Measurements from ENCODE around the gene MYL3.

The MYL3 gene

GRCh38 chr3:46865546-46865945, 2.3 kb upstream of the MYL3 start:
- DNase-seq (ENCODE audit: low read depth in 2 of 2), result no peak

DNA sequence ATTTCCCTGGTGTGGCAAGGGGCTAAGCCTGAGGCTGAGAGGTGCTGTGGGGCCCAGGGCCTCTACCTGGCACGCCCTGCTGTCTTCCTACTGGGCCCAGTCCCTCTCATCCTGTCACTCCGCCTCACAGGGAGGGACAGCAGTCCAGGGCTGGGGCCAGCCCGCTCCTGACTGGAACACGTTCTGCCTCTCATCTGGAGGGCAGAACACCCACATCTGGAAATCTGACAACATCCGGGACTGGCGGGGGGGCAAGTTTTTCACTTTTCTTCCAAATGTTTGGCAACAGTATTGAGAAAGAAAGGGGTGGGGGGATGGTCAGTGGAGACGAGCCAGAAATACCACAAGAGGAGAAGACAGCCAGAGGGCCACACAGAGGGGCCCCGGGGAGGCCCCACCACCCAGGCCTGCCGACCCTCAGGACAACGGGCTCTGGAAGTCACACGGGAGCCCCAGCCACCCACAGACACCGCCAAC, 1.8 kb upstream of the MYL3 start:
- no peak for DNase-seq (ENCODE audit: low read depth in 2 of 2)

DNA sequence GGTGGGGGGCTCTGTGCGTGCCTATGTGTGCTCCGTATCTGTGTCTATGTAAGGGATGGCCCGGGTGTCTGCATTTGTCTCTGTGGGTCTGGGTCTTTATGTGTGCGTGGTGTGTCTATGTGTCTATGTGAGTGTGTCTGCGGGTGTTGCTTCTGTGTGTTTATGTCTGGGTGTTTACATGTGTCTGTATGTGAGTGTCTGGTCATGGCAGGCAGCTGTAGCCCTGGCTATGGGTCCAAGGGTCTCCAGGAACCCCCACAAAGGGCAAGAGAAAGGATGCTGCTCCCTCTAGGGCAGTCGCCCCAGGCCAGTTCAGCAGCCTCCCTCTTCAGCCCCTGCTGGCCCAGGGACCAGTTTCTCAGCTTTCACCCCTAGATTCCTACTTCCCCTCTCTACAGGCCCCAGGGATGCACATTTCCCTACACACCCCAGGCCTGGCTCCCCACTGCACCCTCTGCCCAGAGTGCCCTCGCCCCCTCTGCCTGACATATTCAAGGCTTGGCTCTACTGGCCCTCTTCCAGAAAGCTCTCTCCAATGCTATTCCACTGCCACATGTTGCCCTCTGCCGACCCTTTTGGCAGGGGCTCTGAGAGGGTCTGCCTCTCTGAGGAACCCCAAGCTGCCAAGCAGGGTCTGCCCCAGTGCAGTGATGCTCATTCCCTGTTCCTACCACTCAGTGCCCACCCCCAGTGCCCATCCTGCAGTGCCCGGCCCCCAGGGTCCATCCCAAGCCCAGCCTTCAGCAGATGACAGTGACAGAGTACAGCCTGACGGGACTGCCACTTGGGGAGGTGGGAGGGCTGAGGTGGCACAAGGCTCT, 1.0 kb upstream of the MYL3 start:
- DNase-seq (ENCODE audit: low read depth in 2 of 2), result no peak

DNA sequence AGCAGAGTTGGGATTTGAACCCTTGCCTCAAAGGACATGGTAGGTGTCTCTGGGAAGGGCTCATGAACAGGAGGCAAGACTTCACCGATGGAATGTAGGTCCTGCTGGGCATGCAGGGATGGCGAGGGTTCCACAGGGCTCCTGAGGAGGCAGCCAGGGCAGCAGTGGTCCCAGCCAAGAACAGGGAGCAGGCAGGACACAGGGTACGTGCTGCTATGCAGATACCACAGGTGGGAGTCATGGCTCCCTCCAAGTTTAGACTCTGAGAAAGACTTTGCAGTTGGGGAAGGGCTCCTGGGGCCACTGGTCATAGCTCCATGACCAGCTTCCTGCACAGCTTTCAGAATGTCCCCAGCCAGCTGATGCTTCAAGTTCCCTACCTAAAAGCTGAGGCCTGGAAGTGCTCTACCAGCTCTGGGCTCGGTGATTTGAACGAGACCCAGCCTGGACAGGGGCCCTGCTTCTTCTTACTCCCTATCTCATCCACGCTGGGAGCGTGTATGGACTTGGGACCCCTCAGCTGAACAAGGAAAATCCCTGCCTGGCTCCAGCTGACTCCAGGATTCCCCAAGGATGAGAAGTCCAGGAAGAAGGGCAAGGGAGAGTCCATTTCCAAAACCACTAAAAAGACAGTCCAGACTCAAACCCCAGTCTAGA, 747 bp downstream of the MYL3 start:
- no peak for DNase-seq (ENCODE audit: low read depth in 2 of 2)

GRCh38 chr3:46861605-46862368, 1.5 kb downstream of the MYL3 start:
- no peak for DNase-seq (ENCODE audit: low read depth in 2 of 2)

- no peak for DNase-seq (ENCODE audit: low read depth in 2 of 2)
Measured at GRCh38 chr3:46860810-46861604, 2.2 kb downstream of the MYL3 start.

DNA sequence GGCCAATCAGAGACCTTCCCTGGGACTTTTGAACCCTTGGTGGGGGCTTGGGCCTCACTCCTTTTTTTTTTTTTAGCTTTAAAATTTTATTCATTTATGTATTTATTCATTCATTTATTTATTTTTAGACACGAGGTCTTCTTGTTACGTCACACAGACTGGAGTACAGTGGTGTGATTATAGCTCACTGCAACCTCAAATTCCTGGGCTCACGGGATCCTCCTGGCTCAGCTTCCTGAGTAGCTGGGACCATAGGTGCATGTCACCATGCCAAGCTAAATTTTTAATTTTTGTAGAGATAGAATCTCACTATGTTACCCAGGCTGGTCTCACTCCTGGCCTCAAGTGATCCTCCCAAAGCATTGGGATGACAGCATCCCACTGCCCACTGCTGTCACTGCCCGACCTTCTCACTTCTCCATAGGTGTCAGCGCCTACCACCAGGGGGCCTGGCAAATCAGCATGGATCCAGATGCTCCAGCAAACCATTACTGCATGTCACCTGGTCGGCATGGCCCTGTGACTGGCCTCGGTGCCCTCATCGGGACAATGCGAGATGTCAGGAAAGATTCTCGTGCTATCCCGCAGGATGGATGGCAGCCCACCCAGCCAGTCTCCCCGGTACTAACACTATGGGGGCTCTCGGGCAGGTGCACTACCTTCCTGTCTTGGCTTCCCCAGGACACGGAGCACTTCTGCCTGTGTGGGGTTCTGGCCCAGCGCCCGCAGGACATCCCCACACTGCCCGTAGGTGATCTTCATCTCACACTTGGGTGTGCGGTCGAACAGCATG, 3.0 kb downstream of the MYL3 start:
- no peak for DNase-seq (ENCODE audit: low read depth in 2 of 2)

GRCh38 chr3:46859001-46859710, 4.1 kb downstream of the MYL3 start:
- DNase-seq (ENCODE audit: low read depth in 2 of 2), result no peak

DNA sequence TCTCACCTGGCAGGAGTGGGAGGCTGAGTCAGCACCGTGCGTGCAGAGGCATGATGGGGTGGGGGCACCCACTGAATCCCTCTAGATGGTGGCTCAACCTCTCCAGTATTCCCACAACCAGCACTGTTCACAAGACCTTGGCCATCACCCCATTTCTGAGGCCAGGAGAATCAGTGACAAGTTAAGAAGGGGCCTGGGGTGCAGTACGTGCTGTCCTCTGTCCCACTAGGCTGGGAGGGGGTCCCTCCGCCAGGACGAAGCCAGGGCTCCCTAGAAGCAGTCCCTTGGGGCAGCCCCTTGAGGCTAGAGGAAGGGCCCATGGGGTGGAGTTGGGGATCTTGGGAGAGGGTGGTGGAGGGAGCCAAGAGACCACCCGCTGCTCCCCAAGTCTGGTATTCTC, 4.8 kb downstream of the MYL3 start:
- DNase-seq (ENCODE audit: low read depth in 2 of 2), result no peak

DNA sequence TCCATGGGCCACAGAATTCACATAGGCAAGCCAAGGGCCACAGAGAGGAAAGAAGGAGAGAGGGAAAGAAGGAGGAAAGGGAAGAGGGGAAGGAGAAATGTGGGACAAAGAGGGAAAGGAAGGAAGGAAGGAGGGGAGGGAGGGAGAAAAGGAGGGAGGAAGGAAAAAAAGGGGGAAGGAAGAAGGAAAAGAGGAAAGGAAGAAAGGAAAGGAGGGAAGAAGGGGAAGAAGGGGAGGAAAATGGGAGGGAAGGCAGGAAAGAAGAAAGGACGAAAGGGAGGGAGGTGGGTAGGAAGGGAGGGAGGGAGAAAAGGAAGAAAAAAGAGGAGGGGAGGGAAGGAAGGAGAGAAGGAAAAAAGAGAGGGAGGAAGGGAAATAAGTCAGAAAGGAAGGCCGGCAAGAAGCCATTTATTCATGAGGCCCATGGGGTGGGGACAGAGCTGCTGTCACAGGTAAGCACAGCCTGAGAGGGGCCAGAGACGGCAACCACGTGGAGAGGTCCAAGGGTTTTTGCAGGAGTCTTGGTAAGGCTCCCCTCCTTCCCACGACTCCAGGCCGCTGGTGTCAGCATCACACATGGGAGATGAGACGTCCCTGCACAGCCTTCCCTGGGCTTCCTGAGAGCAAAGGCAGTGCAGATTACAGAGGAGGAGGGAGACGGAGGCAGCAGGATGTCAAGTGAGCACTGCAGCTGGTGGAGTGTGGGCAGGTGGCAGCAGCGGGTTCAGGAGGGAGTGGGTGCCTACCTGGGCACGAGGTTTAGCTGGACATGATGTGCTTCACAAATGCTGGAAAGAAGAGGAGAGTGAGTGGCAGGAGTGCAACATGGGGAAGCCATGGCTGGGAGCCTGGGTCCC, 5.5 kb downstream of the MYL3 start:
- DNase-seq (ENCODE audit: low read depth in 2 of 2), result no peak

DNA sequence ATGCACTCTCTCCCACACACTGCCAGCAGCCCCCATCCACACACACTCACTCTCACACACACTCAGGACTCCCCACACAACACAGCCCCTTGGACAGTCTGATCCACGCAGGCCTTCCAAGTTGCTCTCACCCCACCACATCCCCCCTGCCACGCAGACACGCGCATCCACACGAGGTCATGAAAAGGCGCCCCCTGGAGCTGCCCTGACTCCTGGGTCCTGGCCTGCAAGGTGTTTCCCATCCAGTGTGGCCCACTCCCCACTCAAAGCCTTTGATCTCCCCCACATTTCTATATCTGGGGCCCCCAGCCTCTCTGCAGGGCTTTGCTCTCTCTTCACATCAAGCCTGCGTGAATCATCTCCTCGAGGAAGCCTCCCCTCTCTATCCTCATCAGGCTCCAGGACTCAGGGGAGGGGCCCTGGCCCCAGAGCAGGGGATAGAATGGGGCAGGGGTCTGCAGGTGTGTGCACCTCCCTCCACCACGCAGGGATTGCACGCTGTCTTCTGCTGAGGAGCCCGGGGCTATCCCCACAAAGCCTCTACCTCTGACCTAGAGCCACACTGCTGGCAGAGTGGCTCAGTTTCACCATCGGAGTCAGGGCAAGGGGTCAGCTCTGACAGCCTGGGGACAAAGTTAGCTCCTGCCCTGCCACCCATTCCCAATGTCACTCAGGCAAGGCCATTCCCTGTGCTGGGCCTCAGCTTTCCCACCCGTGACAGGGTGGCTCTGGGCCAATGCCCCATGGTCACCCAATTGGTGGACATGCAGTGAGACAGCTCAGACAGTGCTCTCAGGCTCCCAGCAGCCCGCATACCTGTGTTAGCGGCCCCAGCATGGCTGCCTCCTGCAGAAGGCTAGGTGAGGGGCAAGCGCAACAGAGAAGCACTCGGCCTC, 6.4 kb downstream of the MYL3 start:
- no peak for DNase-seq (ENCODE audit: low read depth in 2 of 2)

DNA sequence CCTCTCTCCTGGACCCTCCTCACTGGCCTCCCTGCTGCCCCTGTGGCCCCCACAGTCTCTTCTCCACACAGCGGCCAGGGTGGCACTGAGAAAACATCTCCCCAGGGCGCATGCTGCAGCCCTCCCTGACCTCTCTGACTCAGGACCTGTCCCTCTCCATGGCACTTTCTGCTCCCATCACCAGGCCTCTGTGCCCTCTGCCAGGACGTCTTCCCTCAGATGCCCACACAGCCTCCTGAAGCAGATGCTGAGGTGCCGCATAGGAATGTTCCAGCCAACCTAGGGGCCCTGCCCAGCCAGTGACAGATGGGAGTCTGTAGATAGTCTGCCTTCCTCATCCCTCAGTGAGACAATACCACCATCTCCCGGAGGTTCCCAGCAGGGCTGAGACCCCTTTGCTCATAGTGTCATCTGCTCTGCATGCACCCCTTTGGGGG, 8.7 kb downstream of the MYL3 start:
- DNase-seq (ENCODE audit: low read depth in 2 of 2), result no peak

DNA sequence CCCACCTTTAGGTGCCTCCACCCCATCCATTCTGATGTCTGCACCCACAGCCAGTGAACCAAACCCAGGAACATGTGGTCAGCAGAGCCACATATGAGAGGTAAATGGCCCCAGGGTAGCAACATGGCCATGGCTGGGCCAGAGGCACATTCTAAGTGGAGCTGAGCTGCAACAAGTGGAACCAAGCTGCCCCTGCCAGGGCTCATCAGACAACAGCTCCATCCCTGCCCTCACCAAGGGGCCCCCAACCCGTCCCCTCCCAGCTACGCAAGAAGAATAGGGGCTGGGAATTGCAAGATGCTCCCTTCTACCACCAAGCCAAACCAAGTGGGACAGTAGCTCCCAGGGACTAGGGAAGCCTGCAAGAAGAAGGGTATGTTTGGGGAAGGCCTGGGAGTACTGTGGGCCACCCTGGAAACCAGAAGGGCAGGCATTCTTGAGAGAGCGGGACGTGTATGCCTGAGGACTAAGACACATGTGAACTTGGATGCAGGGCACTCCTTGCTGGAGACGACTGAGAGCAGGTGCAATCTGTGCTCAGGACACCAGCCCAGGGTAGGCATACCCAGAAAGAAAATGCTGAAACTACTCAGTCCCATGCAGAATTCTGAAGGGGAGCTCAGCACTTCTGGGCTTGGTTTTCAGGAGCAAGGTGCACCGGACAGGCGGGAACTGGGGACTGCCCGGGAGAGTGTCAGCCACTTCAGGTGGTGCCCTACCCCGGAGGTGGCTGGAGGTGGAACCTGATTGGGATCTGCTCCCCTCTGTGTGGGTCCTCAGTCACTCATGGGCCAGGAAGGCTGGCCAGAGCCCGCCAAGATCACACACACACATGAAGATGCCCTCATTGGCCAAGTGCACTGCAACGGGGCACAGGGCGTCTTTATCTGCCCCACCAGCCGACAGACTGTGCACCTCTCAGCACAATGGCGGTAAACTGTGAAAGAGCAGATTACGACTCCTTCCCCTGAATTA, 9.5 kb downstream of the MYL3 start:
- no peak for DNase-seq (ENCODE audit: low read depth in 2 of 2)

GRCh38 chr3:46852839-46853355, 10.3 kb downstream of the MYL3 start:
- no peak for DNase-seq (ENCODE audit: low read depth in 2 of 2)

DNA sequence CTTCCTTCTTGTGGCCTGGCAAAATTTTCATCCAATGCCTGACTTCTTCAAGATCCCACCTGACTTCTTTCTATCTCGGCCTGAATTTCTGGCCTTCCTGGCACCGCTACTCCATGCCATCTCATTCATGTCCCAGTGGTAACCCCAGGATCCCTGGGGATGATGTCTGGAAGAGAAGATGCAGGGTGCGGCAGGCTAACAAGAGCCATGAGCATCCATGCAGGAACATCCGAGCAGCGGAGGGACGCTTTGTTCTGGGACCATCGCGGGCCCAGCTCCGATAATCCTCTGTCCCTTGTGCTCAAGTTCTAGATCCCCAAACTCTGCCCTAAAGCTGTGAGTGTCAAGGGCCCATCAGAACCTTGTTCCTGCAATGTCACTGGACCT, 10.9 kb downstream of the MYL3 start:
- DNase-seq (ENCODE audit: low read depth in 2 of 2), result no peak

GRCh38 chr3:46851364-46852333, 11.6 kb downstream of the MYL3 start:
- DNase-seq (ENCODE audit: low read depth in 2 of 2), result no peak

Data from stimulated activated CD8-positive, alpha-beta memory T cell treated with anti-CD3 and anti-CD28 coated beads, Interleukin-7, amount 100 ng/mL, for 4 hours (primary cell).